ENCODE data around the gene MTG2.

DNA sequence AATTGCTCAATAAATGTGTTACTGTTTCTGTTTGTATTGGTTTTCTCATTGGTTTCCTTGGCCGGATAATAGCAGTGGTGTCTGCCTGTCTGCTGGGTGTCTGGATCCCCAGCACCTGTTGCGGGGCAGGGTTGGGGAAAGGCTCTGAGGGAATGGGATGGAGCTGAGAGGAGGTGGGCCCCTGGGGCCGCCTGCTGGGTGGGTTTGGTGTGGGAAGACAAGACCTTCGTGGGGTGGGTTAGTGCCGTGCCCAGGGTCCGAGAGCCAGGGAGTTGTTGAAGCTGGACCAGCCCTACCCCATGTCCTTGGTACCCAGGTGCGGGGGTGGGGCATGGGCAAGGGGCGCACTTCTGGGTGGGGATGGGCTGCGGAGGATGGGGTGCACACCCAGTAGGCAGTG, 35.3 kb upstream of the MTG2 start:
- TF ChIP-seq, protein P1, sequence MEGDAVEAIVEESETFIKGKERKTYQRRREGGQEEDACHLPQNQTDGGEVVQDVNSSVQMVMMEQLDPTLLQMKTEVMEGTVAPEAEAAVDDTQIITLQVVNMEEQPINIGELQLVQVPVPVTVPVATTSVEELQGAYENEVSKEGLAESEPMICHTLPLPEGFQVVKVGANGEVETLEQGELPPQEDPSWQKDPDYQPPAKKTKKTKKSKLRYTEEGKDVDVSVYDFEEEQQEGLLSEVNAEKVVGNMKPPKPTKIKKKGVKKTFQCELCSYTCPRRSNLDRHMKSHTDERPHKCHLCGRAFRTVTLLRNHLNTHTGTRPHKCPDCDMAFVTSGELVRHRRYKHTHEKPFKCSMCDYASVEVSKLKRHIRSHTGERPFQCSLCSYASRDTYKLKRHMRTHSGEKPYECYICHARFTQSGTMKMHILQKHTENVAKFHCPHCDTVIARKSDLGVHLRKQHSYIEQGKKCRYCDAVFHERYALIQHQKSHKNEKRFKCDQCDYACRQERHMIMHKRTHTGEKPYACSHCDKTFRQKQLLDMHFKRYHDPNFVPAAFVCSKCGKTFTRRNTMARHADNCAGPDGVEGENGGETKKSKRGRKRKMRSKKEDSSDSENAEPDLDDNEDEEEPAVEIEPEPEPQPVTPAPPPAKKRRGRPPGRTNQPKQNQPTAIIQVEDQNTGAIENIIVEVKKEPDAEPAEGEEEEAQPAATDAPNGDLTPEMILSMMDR (IDR thresholded peaks at IDR 0.05), result no peak
- TF ChIP-seq, protein P2, sequence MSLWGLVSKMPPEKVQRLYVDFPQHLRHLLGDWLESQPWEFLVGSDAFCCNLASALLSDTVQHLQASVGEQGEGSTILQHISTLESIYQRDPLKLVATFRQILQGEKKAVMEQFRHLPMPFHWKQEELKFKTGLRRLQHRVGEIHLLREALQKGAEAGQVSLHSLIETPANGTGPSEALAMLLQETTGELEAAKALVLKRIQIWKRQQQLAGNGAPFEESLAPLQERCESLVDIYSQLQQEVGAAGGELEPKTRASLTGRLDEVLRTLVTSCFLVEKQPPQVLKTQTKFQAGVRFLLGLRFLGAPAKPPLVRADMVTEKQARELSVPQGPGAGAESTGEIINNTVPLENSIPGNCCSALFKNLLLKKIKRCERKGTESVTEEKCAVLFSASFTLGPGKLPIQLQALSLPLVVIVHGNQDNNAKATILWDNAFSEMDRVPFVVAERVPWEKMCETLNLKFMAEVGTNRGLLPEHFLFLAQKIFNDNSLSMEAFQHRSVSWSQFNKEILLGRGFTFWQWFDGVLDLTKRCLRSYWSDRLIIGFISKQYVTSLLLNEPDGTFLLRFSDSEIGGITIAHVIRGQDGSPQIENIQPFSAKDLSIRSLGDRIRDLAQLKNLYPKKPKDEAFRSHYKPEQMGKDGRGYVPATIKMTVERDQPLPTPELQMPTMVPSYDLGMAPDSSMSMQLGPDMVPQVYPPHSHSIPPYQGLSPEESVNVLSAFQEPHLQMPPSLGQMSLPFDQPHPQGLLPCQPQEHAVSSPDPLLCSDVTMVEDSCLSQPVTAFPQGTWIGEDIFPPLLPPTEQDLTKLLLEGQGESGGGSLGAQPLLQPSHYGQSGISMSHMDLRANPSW (CRISPR knock-in tag; conservative IDR thresholded peaks at IDR 0.05; ENCODE audit: low read depth), result no peak
- TF ChIP-seq, protein P3, sequence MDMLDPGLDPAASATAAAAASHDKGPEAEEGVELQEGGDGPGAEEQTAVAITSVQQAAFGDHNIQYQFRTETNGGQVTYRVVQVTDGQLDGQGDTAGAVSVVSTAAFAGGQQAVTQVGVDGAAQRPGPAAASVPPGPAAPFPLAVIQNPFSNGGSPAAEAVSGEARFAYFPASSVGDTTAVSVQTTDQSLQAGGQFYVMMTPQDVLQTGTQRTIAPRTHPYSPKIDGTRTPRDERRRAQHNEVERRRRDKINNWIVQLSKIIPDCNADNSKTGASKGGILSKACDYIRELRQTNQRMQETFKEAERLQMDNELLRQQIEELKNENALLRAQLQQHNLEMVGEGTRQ (CRISPR knock-in tag; IDR thresholded peaks at IDR 0.05), result no peak
- TF ChIP-seq, protein P4, sequence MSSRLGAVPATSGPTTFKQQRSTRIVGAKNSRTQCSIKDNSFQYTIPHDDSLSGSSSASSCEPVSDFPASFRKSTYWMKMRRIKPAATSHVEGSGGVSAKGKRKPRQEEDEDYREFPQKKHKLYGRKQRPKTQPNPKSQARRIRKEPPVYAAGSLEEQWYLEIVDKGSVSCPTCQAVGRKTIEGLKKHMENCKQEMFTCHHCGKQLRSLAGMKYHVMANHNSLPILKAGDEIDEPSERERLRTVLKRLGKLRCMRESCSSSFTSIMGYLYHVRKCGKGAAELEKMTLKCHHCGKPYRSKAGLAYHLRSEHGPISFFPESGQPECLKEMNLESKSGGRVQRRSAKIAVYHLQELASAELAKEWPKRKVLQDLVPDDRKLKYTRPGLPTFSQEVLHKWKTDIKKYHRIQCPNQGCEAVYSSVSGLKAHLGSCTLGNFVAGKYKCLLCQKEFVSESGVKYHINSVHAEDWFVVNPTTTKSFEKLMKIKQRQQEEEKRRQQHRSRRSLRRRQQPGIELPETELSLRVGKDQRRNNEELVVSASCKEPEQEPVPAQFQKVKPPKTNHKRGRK (CRISPR knock-in tag; IDR thresholded peaks at IDR 0.05; ENCODE audit: borderline replicate concordance), result no peak
- TF ChIP-seq, protein P5, sequence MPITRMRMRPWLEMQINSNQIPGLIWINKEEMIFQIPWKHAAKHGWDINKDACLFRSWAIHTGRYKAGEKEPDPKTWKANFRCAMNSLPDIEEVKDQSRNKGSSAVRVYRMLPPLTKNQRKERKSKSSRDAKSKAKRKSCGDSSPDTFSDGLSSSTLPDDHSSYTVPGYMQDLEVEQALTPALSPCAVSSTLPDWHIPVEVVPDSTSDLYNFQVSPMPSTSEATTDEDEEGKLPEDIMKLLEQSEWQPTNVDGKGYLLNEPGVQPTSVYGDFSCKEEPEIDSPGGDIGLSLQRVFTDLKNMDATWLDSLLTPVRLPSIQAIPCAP (CRISPR knock-in tag; IDR thresholded peaks at IDR 0.05), result no peak
- TF ChIP-seq MYBL2 (CRISPR knock-in tag; IDR thresholded peaks at IDR 0.05), result no peak
- TF ChIP-seq, protein P6, sequence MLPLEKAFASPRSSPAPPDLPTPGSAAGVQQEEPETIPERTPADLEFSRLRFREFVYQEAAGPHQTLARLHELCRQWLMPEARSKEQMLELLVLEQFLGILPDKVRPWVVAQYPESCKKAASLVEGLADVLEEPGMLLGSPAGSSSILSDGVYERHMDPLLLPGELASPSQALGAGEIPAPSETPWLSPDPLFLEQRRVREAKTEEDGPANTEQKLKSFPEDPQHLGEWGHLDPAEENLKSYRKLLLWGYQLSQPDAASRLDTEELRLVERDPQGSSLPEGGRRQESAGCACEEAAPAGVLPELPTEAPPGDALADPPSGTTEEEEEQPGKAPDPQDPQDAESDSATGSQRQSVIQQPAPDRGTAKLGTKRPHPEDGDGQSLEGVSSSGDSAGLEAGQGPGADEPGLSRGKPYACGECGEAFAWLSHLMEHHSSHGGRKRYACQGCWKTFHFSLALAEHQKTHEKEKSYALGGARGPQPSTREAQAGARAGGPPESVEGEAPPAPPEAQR (CRISPR knock-in tag; IDR thresholded peaks at IDR 0.05), result no peak
- TF ChIP-seq, protein P7, sequence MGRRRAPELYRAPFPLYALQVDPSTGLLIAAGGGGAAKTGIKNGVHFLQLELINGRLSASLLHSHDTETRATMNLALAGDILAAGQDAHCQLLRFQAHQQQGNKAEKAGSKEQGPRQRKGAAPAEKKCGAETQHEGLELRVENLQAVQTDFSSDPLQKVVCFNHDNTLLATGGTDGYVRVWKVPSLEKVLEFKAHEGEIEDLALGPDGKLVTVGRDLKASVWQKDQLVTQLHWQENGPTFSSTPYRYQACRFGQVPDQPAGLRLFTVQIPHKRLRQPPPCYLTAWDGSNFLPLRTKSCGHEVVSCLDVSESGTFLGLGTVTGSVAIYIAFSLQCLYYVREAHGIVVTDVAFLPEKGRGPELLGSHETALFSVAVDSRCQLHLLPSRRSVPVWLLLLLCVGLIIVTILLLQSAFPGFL (CRISPR knock-in tag; IDR thresholded peaks at IDR 0.05; ENCODE audit: borderline replicate concordance), result no peak
- TF ChIP-seq, protein P8, sequence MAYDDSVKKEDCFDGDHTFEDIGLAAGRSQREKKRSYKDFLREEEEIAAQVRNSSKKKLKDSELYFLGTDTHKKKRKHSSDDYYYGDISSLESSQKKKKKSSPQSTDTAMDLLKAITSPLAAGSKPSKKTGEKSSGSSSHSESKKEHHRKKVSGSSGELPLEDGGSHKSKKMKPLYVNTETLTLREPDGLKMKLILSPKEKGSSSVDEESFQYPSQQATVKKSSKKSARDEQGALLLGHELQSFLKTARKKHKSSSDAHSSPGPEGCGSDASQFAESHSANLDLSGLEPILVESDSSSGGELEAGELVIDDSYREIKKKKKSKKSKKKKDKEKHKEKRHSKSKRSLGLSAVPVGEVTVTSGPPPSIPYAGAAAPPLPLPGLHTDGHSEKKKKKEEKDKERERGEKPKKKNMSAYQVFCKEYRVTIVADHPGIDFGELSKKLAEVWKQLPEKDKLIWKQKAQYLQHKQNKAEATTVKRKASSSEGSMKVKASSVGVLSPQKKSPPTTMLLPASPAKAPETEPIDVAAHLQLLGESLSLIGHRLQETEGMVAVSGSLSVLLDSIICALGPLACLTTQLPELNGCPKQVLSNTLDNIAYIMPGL (CRISPR knock-in tag; IDR thresholded peaks at IDR 0.05), result no peak
- TF ChIP-seq SMAD3 (CRISPR knock-in tag; IDR thresholded peaks at IDR 0.05; ENCODE audit: borderline replicate concordance), result no peak
- TF ChIP-seq FOXJ3 (CRISPR knock-in tag; IDR thresholded peaks at IDR 0.05; ENCODE audit: borderline replicate concordance), result no peak
- no peak for TF ChIP-seq TCF7 (CRISPR knock-in tag; IDR thresholded peaks at IDR 0.05; ENCODE audit: low read depth)

Measured in WTC11 (cell line).